ENCODE measurements around the gene CUL3.

GRCh38 chr2:224532441-224532840, 52.7 kb downstream of the CUL3 start:
- TF ChIP-seq, protein P1, sequence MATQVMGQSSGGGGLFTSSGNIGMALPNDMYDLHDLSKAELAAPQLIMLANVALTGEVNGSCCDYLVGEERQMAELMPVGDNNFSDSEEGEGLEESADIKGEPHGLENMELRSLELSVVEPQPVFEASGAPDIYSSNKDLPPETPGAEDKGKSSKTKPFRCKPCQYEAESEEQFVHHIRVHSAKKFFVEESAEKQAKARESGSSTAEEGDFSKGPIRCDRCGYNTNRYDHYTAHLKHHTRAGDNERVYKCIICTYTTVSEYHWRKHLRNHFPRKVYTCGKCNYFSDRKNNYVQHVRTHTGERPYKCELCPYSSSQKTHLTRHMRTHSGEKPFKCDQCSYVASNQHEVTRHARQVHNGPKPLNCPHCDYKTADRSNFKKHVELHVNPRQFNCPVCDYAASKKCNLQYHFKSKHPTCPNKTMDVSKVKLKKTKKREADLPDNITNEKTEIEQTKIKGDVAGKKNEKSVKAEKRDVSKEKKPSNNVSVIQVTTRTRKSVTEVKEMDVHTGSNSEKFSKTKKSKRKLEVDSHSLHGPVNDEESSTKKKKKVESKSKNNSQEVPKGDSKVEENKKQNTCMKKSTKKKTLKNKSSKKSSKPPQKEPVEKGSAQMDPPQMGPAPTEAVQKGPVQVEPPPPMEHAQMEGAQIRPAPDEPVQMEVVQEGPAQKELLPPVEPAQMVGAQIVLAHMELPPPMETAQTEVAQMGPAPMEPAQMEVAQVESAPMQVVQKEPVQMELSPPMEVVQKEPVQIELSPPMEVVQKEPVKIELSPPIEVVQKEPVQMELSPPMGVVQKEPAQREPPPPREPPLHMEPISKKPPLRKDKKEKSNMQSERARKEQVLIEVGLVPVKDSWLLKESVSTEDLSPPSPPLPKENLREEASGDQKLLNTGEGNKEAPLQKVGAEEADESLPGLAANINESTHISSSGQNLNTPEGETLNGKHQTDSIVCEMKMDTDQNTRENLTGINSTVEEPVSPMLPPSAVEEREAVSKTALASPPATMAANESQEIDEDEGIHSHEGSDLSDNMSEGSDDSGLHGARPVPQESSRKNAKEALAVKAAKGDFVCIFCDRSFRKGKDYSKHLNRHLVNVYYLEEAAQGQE (IDR thresholded peaks at IDR 0.05; ENCODE audit: insufficient read depth in 1 of 2, low read depth in 2 of 2, low read length in 2 of 2) = no peak
- TF ChIP-seq POLR2AphosphoS5 (IDR thresholded peaks at IDR 0.05; ENCODE audit: low read depth, low read length) = no peak
- TF ChIP-seq TAF1 (IDR thresholded peaks at IDR 0.05; ENCODE audit: borderline replicate concordance, insufficient read depth, low read length) = no peak
- TF ChIP-seq SIN3A (IDR thresholded peaks at IDR 0.05; ENCODE audit: borderline replicate concordance, insufficient read depth, low read length) = no peak
